OCI-LY1 (cell line): Measurements from ENCODE around the gene SLC1A2.

Experiments used
- H2AFZ ChIP-seq: fragments of 200-600 bp; sonication (generic), shearing (Covaris generic); 2 replicates; pipeline ENCODE4 v1.6.0; 2014; ENCODE audit warnings: antibody characterized with exemption, mild to moderate bottlenecking, low read length
- H3F3A ChIP-seq: fragments of 200-600 bp; sonication (generic), shearing (Covaris generic); 2 replicates; pipeline ENCODE4 v1.6.0; 2014; ENCODE audit warnings: mild to moderate bottlenecking, antibody characterized with exemption, low read length, moderate library complexity; ENCODE audit not compliant: insufficient read depth
- H3K27ac ChIP-seq: fragments of 200-600 bp; sonication (generic); 2 replicates; pipeline ENCODE4 v1.5.1; 2014; ENCODE audit warnings: low read length, mixed run types, mild to moderate bottlenecking, low read depth; ENCODE audit not compliant: poor library complexity, severe bottlenecking
- H3K27me3 ChIP-seq: fragments of 200-600 bp; sonication (generic); 2 replicates; pipeline ENCODE4 v1.6.0; 2014; ENCODE audit warnings: antibody characterized with exemption, mild to moderate bottlenecking, low read length, moderate library complexity; ENCODE audit not compliant: insufficient read depth
- H3K36me3 ChIP-seq: fragments of 200-600 bp; sonication (generic); 2 replicates; pipeline ENCODE4 v1.6.1; 2014; ENCODE audit warnings: mild to moderate bottlenecking, antibody characterized with exemption, low read length, moderate library complexity, mixed read lengths; ENCODE audit not compliant: insufficient read depth
- H3K4me1 ChIP-seq: fragments of 200-600 bp; sonication (generic); 2 replicates; pipeline ENCODE4 v1.5.1; 2014; ENCODE audit warnings: mild to moderate bottlenecking, low read length, moderate library complexity; ENCODE audit not compliant: insufficient read depth, severe bottlenecking
- H3K4me2 ChIP-seq: fragments of 200-600 bp; sonication (generic), shearing (Covaris generic); 2 replicates; pipeline ENCODE4 v1.6.1; 2014; ENCODE audit warnings: low read length
- H3K4me3 ChIP-seq: fragments of 200-600 bp; sonication (generic); 2 replicates; pipeline ENCODE4 v1.5.1; 2014; ENCODE audit warnings: low read length, low read depth, mild to moderate bottlenecking, mixed read lengths; ENCODE audit not compliant: poor library complexity, severe bottlenecking
- H3K79me2 ChIP-seq: fragments of 200-600 bp; shearing (Covaris generic); 2 replicates; pipeline ENCODE4 v1.6.1; 2016; ENCODE audit warnings: mixed run types, low read length, mixed read lengths; ENCODE audit not compliant: insufficient read depth
- H3K9ac ChIP-seq: fragments of 200-600 bp; sonication (generic), shearing (Covaris generic); 2 replicates; pipeline ENCODE4 v1.6.1; 2014; ENCODE audit warnings: mild to moderate bottlenecking, low read length, mixed read lengths
- H3K9me2 ChIP-seq: fragments of 200-600 bp; sonication (generic), shearing (Covaris generic); 2 replicates; pipeline ENCODE4 v1.6.1; 2014; ENCODE audit warnings: low read depth, mild to moderate bottlenecking, low read length, mixed read lengths
- H3K9me3 ChIP-seq: fragments of 200-600 bp; shearing (Covaris generic); 2 replicates; pipeline ENCODE4 v1.6.1; 2014; ENCODE audit warnings: low read length, mixed read lengths
- H4K20me1 ChIP-seq: fragments of 200-600 bp; sonication (generic), shearing (Covaris generic); 2 replicates; pipeline ENCODE4 v1.6.0; 2016; ENCODE audit warnings: mild to moderate bottlenecking, low read length; ENCODE audit not compliant: insufficient read depth
- EZH2 ChIP-seq: fragments of 200-600 bp; sonication (generic), shearing (Covaris generic); IDR thresholded peaks from 2 replicates; pipeline ENCODE4 v1.8.0; 2017; ENCODE audit warnings: borderline replicate concordance, mixed run types, mild to moderate bottlenecking, antibody characterized with exemption, low read length, moderate library complexity, mixed read lengths
- TF ChIP-seq, protein P1 (sequence below): fragments of 200-600 bp; sonication (generic), shearing (Covaris generic); IDR thresholded peaks from 2 replicates; pipeline ENCODE4 v1.5.1; 2017; ENCODE audit warnings: mild to moderate bottlenecking, antibody characterized with exemption, low read length, moderate library complexity, mixed read lengths

The SLC1A2 gene

DNA sequence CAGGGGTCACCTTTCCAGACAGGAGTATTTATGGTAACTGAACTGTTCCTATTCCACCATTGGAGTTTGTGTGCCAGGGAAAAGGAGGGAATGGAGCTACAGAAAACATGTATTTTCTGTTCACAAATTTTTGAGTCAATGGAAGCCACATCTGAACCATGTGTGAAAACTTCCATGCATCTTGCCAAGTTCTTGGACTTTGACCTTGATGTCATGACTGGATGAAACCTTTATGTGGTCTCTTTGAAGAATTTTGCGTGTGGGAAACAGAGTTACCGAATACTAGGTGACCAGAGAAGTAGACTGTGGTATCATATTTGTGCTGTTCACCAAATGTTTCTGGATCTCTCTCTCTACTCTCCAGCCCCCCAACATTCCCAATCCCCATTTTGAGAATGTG, 175.6 kb downstream of the SLC1A2 start:
- Histone ChIP-seq H3K27me3 (no peaks in the 10 kb centered on the region), H3K9me2 (no peaks in the 10 kb centered on the region), H3K4me3 (no peak overlapping the region), H3F3A (no peaks in the 10 kb centered on the region), H3K79me2 (no peaks in the 10 kb centered on the region), H3K4me2 (no peak overlapping the region), H3K9me3 (no peaks in the 10 kb centered on the region), H3K4me1 (no peaks in the 10 kb centered on the region), H2AFZ (no peak overlapping the region), H3K36me3 (no peaks in the 10 kb centered on the region), H3K27ac (no peak overlapping the region), H3K9ac (no peak overlapping the region), H4K20me1 (no peaks in the 10 kb centered on the region)
- TF ChIP-seq EZH2, result no peak
- TF ChIP-seq, protein P1, sequence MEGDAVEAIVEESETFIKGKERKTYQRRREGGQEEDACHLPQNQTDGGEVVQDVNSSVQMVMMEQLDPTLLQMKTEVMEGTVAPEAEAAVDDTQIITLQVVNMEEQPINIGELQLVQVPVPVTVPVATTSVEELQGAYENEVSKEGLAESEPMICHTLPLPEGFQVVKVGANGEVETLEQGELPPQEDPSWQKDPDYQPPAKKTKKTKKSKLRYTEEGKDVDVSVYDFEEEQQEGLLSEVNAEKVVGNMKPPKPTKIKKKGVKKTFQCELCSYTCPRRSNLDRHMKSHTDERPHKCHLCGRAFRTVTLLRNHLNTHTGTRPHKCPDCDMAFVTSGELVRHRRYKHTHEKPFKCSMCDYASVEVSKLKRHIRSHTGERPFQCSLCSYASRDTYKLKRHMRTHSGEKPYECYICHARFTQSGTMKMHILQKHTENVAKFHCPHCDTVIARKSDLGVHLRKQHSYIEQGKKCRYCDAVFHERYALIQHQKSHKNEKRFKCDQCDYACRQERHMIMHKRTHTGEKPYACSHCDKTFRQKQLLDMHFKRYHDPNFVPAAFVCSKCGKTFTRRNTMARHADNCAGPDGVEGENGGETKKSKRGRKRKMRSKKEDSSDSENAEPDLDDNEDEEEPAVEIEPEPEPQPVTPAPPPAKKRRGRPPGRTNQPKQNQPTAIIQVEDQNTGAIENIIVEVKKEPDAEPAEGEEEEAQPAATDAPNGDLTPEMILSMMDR, result no peak

DNA sequence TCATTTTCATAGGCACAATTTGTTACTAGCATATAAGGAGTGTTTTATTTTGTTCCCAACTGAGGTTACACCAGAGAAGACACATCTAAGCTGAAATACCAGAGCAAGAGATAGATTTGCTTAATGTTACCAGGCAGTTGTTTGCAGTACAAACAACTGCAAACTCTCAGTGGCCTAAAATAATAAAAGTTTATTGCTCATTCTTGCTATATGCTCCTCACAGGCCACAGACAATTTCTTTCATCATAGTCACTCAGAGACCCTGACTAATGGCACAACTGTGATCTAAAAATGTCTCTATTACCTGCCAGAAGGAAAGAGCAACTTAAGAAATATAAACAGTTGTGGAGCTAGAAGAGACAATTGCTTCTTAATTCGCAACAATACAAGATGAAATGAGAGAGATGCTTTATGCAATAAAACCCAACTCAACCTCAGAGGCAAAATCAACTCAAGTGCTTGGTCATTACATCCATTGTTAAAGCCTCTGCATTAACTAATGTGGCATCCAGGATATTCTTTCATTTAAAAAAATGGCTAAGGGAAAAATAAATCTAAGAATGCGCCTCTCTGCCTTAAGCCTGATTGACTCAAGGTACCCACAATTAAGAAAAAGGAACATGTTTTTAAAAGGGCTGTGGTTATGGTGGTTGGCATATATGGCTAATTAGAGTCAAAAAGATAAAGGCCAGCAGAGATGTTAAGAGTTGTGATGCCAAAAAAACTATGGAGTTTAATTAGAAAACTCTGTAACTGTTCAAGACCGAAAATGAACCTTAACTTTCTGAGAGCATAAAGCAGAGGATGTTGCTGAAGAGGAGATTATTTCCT, 176.7 kb downstream of the SLC1A2 start:
- H3K79me2 ChIP-seq, result no peaks in the 10 kb centered on the region
- H3K27me3 ChIP-seq, result no peaks in the 10 kb centered on the region
- H3K4me3 ChIP-seq, result no peak overlapping the region
- H3K27ac ChIP-seq, result no peak overlapping the region
- no peaks in the 10 kb centered on the region for H3K9me2 ChIP-seq
- no peaks in the 10 kb centered on the region for H4K20me1 ChIP-seq
- H3K9me3 ChIP-seq, result no peaks in the 10 kb centered on the region
- no peak overlapping the region for H2AFZ ChIP-seq
- no peak overlapping the region for H3K9ac ChIP-seq
- H3K4me2 ChIP-seq, result no peak overlapping the region
- TF ChIP-seq, protein P1, result no peak
- TF ChIP-seq EZH2, result no peak
- no peaks in the 10 kb centered on the region for H3K36me3 ChIP-seq
- no peaks in the 10 kb centered on the region for H3F3A ChIP-seq
- H3K4me1 ChIP-seq, result no peaks in the 10 kb centered on the region

DNA sequence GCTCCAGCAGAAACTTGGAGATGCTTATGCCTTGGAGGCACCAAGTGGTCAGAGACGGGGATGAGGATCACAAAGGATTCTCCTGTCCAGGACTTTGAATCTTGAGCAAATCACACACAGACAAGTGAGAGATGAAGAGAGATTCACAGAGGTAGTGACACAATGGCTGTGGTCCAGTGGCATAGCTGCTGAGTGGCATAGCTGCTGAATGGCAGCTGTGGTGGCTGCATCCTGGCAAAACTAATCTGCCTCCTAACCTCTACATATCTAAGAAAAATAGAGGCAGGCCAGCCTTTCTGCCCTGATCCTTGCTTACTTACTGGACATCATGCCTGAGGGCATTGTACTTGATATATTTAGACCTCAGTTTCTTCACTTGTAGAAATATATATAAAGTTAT, 177.8 kb downstream of the SLC1A2 start:
- no peaks in the 10 kb centered on the region for H4K20me1 ChIP-seq
- no peaks in the 10 kb centered on the region for H3K27me3 ChIP-seq
- no peaks in the 10 kb centered on the region for H3K9me2 ChIP-seq
- no peak overlapping the region for H3K4me2 ChIP-seq
- no peaks in the 10 kb centered on the region for H3K4me1 ChIP-seq
- no peak overlapping the region for H3K27ac ChIP-seq
- H3K9ac ChIP-seq, result no peak overlapping the region
- no peaks in the 10 kb centered on the region for H3F3A ChIP-seq
- no peak for TF ChIP-seq EZH2
- TF ChIP-seq, protein P1, result no peak
- no peaks in the 10 kb centered on the region for H3K36me3 ChIP-seq
- H2AFZ ChIP-seq, result no peak overlapping the region
- no peak overlapping the region for H3K4me3 ChIP-seq
- H3K79me2 ChIP-seq, result no peaks in the 10 kb centered on the region
- H3K9me3 ChIP-seq, result no peaks in the 10 kb centered on the region
